ENCODE results near the gene MGAT5B.
"Not testable (repeated sequence)": the region's sequence is repeated elsewhere in the genome, so short reads cannot be mapped to it uniquely, and the experiment has no call there.

Gene MGAT5B

GRCh38 chr17:76847031-76847430 lies 21.2 kb upstream of the MGAT5B start:
- DNase-seq (ENCODE audit: low spot score): no peak

- no peak for DNase-seq (ENCODE audit: low spot score)
Observed at GRCh38 chr17:76848670-76849069, 19.5 kb upstream of the MGAT5B start.

GRCh38 chr17:76849160-76849559 lies 19.0 kb upstream of the MGAT5B start:
- DNase-seq (ENCODE audit: low spot score): not testable (repeated sequence)

- no peak for DNase-seq (ENCODE audit: low spot score)
Observed at GRCh38 chr17:76852843-76853242, 15.4 kb upstream of the MGAT5B start.

GRCh38 chr17:76855105-76855504 lies 13.1 kb upstream of the MGAT5B start:
- DNase-seq (ENCODE audit: low spot score): no peak

GRCh38 chr17:76862079-76862478 lies 6.1 kb upstream of the MGAT5B start:
- no peak for DNase-seq (ENCODE audit: low spot score)

GRCh38 chr17:76862494-76862893 lies 5.7 kb upstream of the MGAT5B start:
- no peak for DNase-seq (ENCODE audit: low spot score)

- DNase-seq (ENCODE audit: low spot score): no peak
Observed at GRCh38 chr17:76864024-76864423, 4.2 kb upstream of the MGAT5B start.

- no peak for DNase-seq (ENCODE audit: low spot score)
Observed at GRCh38 chr17:76865174-76865573, 3.0 kb upstream of the MGAT5B start.

GRCh38 chr17:76866203-76866602 lies 2.0 kb upstream of the MGAT5B start:
- DNase-seq (ENCODE audit: low spot score): no peak

GRCh38 chr17:76866774-76867577 lies 1.2 kb upstream of the MGAT5B start:
- no peak for DNase-seq (ENCODE audit: low spot score)

GRCh38 chr17:76867578-76868175 lies 527 bp upstream of the MGAT5B start:
- DNase-seq (ENCODE audit: low spot score): no peak

- DNase-seq (ENCODE audit: low spot score): no peak
Observed at GRCh38 chr17:76868669-76869495, 678 bp downstream of the MGAT5B start.

- no peak for DNase-seq (ENCODE audit: low spot score)
Observed at GRCh38 chr17:76869496-76870376, 1.5 kb downstream of the MGAT5B start.

GRCh38 chr17:76870377-76870714 lies 2.1 kb downstream of the MGAT5B start:
- no peak for DNase-seq (ENCODE audit: low spot score)

- no peak for DNase-seq (ENCODE audit: low spot score)
Observed at GRCh38 chr17:76871668-76872067, 3.5 kb downstream of the MGAT5B start.

GRCh38 chr17:76872221-76872873 lies 4.1 kb downstream of the MGAT5B start:
- DNase-seq (ENCODE audit: low spot score): peak; percentile 46

- DNase-seq (ENCODE audit: low spot score): no peak
Observed at GRCh38 chr17:76872874-76873221, 4.6 kb downstream of the MGAT5B start.

GRCh38 chr17:76873856-76874255 lies 5.7 kb downstream of the MGAT5B start:
- DNase-seq (ENCODE audit: low spot score): no peak

- no peak for DNase-seq (ENCODE audit: low spot score)
Observed at GRCh38 chr17:76877437-76877836, 9.2 kb downstream of the MGAT5B start.

- DNase-seq (ENCODE audit: low spot score): no peak
Observed at GRCh38 chr17:76878568-76878967, 10.4 kb downstream of the MGAT5B start.

GRCh38 chr17:76879254-76879653 lies 11.1 kb downstream of the MGAT5B start:
- DNase-seq (ENCODE audit: low spot score): no peak
